Keratinocyte (primary cell): ENCODE measurements around the gene LY6G6C. TPM values are rescaled to one million over a fixed set of nuclear protein-coding genes. Genes with fewer than 3 reads are reported as not detected.

Source experiments
- DNase-seq: peaks from one replicate; pipeline ENCODE4 v3.0.0-alpha.2; 2011; ENCODE audit warnings: low read depth, missing footprints, low spot score
- FAIRE-seq: peaks from 2 replicates; lab custom pipeline; 2011; peaks lifted over from hg19 to GRCh38; lab: Jason Lieb, UNC
- H2AFZ ChIP-seq: 2 replicates; pipeline ENCODE4 v1.6.0; 2012; ENCODE audit warnings: low read length, control low read depth, inconsistent platforms; ENCODE audit not compliant: control insufficient read depth
- H3K27ac ChIP-seq: 2 replicates; pipeline ENCODE4 v1.5.1; 2011; ENCODE audit warnings: low read length; ENCODE audit not compliant: control insufficient read depth, insufficient read depth
- H3K27me3 ChIP-seq: 3 replicates; pipeline ENCODE4 v1.6.0; 2011; ENCODE audit warnings: low read length; ENCODE audit not compliant: control insufficient read depth, insufficient read depth; ENCODE audit errors: extremely low read depth
- H3K36me3 ChIP-seq, 2 experiments: 2 replicates in 1 of 2; 3 replicates in 1 of 2; pipeline ENCODE4 v1.5.1; 2011; ENCODE audit warnings: low read length in 2 of 2, mild to moderate bottlenecking in 1 of 2; ENCODE audit not compliant: control insufficient read depth in 2 of 2, insufficient read depth in 2 of 2; ENCODE audit errors: extremely low read depth in 1 of 2
- H3K4me1 ChIP-seq: 3 replicates; pipeline ENCODE4 v1.5.1; 2011; ENCODE audit warnings: low read length; ENCODE audit not compliant: control insufficient read depth, insufficient read depth; ENCODE audit errors: extremely low read depth
- H3K4me2 ChIP-seq: 3 replicates; pipeline ENCODE4 v1.6.0; 2011; ENCODE audit warnings: low read depth, low read length; ENCODE audit not compliant: control insufficient read depth, insufficient read depth; ENCODE audit errors: extremely low read depth
- H3K4me3 ChIP-seq, 3 experiments: fragments of 200-600 bp in 1 of 3; sonication (generic) in 1 of 3; 2 replicates in 2 of 3; 3 replicates in 1 of 3; pipeline ENCODE4 v1.5.1; 2011 to 2016; ENCODE audit warnings: low read length in 3 of 3, mild to moderate bottlenecking in 3 of 3, control low read depth in 2 of 3, inconsistent platforms in 1 of 3, low read depth in 1 of 3, mixed read lengths in 1 of 3, mixed run types in 1 of 3, moderate library complexity in 1 of 3; ENCODE audit not compliant: control insufficient read depth in 2 of 3, insufficient read depth in 2 of 3; ENCODE audit errors: extremely low read depth in 1 of 3
- H3K79me2 ChIP-seq: 2 replicates; pipeline ENCODE4 v1.6.0; 2012; ENCODE audit warnings: low read length; ENCODE audit not compliant: control insufficient read depth, insufficient read depth
- H3K9ac ChIP-seq: 3 replicates; pipeline ENCODE4 v1.6.0; 2011; ENCODE audit warnings: low read length; ENCODE audit not compliant: control insufficient read depth, insufficient read depth; ENCODE audit errors: extremely low read depth
- H3K9me1 ChIP-seq: 3 replicates; pipeline ENCODE4 v1.6.0; 2011; ENCODE audit warnings: low read length; ENCODE audit not compliant: control insufficient read depth, insufficient read depth; ENCODE audit errors: extremely low read depth
- H3K9me3 ChIP-seq: 2 replicates; pipeline ENCODE4 v1.5.1; 2012; ENCODE audit warnings: low read depth, low read length; ENCODE audit not compliant: control insufficient read depth
- H4K20me1 ChIP-seq: 3 replicates; pipeline ENCODE4 v1.6.0; 2011; ENCODE audit warnings: low read length; ENCODE audit not compliant: control insufficient read depth, insufficient read depth; ENCODE audit errors: extremely low read depth
- CTCF ChIP-seq, 3 experiments: IDR thresholded peaks in 1 of 3; conservative IDR thresholded peaks in 1 of 3; optimal IDR thresholded peaks in 1 of 3; 2 replicates in 2 of 3; 3 replicates in 1 of 3; pipeline versions ENCODE3 to v1.5.1; 2011; ENCODE audit warnings: low read length in 3 of 3, mild to moderate bottlenecking in 3 of 3, moderate library complexity in 2 of 3, control low read depth in 1 of 3, inconsistent platforms in 1 of 3; ENCODE audit not compliant: insufficient read depth in 2 of 3; ENCODE audit errors: extremely low read depth in 1 of 3
- EZH2 ChIP-seq: IDR thresholded peaks from one replicate; pipeline ENCODE4 v1.6.1; 2012; ENCODE audit warnings: inconsistent platforms, mild to moderate bottlenecking, low read length, moderate library complexity
- dilution Hi-C: fragments of 300-500 bp; cut with MboI; formaldehyde crosslinking; loops from one replicate; pipeline ENCODE4 v1.7.0; 2020; ENCODE audit warnings: low sequenced_read_pairs; ENCODE audit not compliant: extremely low pct_ligation_motif_present
- polyA plus RNA-seq, 5 experiments: library from polyadenylated mRNA; depleted of rRNA in 3 of 5; stranded (reverse) in 3 of 5; stranded (forward) in 1 of 5; unstranded in 1 of 5; fragments of >200 nt; gene quantifications; 1 replicate in 1 of 5; 2 replicates in 3 of 5; 3 replicates in 1 of 5; pipeline versions ENCODE4 v1.2.1 to v1.2.3, GENCODE V29; 2011 to 2012; ENCODE audit warnings: missing spikeins in 2 of 5, low read depth in 1 of 5, low replicate concordance in 1 of 5
- small RNA-seq, 3 experiments: library from RNA; depleted of rRNA; stranded (forward); fragments of <200 nt; gene quantifications; one replicate each; pipeline ENCODE3, GENCODE V24; 2012; ENCODE audit warnings: low read depth in 3 of 3, low replicate concordance in 1 of 3; ENCODE audit not compliant: insufficient read length in 3 of 3

The LY6G6C gene
- polyA plus RNA-seq, 1 donor (not counting 4 experiments of a cell fraction or from before 2014, with no cell fraction given), result 2.4 TPM

DNA sequence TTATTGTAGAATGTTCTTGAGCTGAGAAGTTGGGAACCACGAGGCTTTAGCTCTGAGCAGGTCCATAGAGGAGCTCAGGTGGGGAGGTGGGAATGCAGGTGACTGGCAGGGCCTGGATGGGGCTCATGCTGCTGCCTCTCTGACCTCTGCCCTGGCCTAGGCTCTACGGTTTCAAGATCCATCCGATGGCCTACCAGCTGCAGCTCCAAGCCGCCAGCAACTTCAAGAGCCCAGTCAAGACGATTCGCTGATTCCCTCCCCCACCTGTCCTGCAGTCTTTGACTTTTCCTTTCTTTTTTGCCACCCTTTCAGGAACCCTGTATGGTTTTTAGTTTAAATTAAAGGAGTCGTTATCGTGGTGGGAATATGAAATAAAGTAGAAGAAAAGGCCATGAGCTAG lies 51.9 kb downstream of the LY6G6C start, which contains the start of gene LY6G5B:
Gene LY6G5B (plus strand): TSS at position 301 of the 400 bp plus-strand sequence. CDS start 975 bp downstream, outside the sequence.
- no peak within 1 kb of the TSS for H3K4me3 ChIP-seq
- no peak within 1 kb of the TSS for H3K9ac ChIP-seq
- H3K9me1 ChIP-seq, result no peaks in the 10 kb centered on the region
- H3K9me3 ChIP-seq, result no peaks in the 10 kb centered on the region
- H3K4me2 ChIP-seq, result no peak within 1 kb of the TSS
- no peaks in the 10 kb centered on the region for H4K20me1 ChIP-seq
- no peaks in the 10 kb centered on the region for H3K27me3 ChIP-seq
- no peak within 1 kb of the TSS for H2AFZ ChIP-seq
- peaks cover 40% of the 10 kb centered on the region for H3K79me2 ChIP-seq
- TF ChIP-seq CTCF (optimal IDR thresholded peaks at IDR 0.05 in 1 of 3, IDR thresholded peaks at IDR 0.05 in 1 of 3, conservative IDR thresholded peaks at IDR 0.05 in 1 of 3; ENCODE audit: extremely low read depth in 1 of 3, insufficient read depth in 2 of 3, low read length in 3 of 3) (no peak), EZH2 (no peak)
- dilution Hi-C loops, result no loop called here
- H3K27ac ChIP-seq, result no peak within 1 kb of the TSS
- FAIRE-seq (no peak), DNase-seq (no peak)
- peaks cover 41 to 48% of the 10 kb centered on the region in 2 experiments for H3K36me3 ChIP-seq
- H3K4me1 ChIP-seq, result peaks cover 5% of the 10 kb centered on the region

Small RNA genes within 50 kb of the gene (small RNA-seq; reads per million reads assigned to genes)
- gene LY6G6D (0 reads per million in 3 experiments), gene MIR4646 (0 reads per million in 3 experiments), gene MSH5-SAPCD1 (0 reads per million in 3 experiments), gene RNU6-850P (0 reads per million in 3 experiments), gene SAPCD1 (0 reads per million in 3 experiments)

Other genes with a start within 250 kb of the LY6G6C start
- gene MICB, start 223.6 kb downstream of the LY6G6C start, polyA plus RNA-seq, result 6.0 to 18.1 TPM (median 8.6 TPM) in 3 replicates
- gene MCCD1, start 192.8 kb downstream of the LY6G6C start, polyA plus RNA-seq, result not detected in 3 replicates
- gene DDX39B, start 179.7 kb downstream of the LY6G6C start, polyA plus RNA-seq, result 270 to 540 TPM (median 314 TPM) in 3 replicates
- gene ATP6V1G2, start 175.1 kb downstream of the LY6G6C start, polyA plus RNA-seq, result 0.46 to 1.3 TPM (median 0.94 TPM) in 3 replicates
- 4.8 to 8.9 TPM (median 7.2 TPM) in 3 replicates for gene NFKBIL1, start 174.1 kb downstream of the LY6G6C start, polyA plus RNA-seq
- gene LTA, start 149.5 kb downstream of the LY6G6C start, polyA plus RNA-seq, result 0.04 TPM in 1 of 3 replicates, not detected in the others
- gene TNF, start 146.2 kb downstream of the LY6G6C start, polyA plus RNA-seq, result 0.54 to 2.3 TPM (median 0.88 TPM) in 3 replicates
- 0.09 TPM in 1 of 3 replicates, not detected in the others for gene LTB, start 139.3 kb downstream of the LY6G6C start, polyA plus RNA-seq
- gene LST1, start 135.5 kb downstream of the LY6G6C start, polyA plus RNA-seq, result 0.18 TPM in 1 of 3 replicates, not detected in the others
- not detected in 3 replicates for gene NCR3, start 128.7 kb downstream of the LY6G6C start, polyA plus RNA-seq
- not detected in 3 replicates for gene AIF1, start 106.5 kb downstream of the LY6G6C start, polyA plus RNA-seq
- 20.5 to 58.0 TPM (median 22.7 TPM) in 3 replicates for gene PRRC2A, start 101.0 kb downstream of the LY6G6C start, polyA plus RNA-seq
- 49.9 to 120 TPM (median 60.6 TPM) in 3 replicates for gene BAG6, start 69.1 kb downstream of the LY6G6C start, polyA plus RNA-seq
- gene APOM, start 65.9 kb downstream of the LY6G6C start, polyA plus RNA-seq, result 1.4 to 2.6 TPM (median 2.3 TPM) in 3 replicates
- gene C6orf47, start 61.0 kb downstream of the LY6G6C start, polyA plus RNA-seq, result 7.9 to 10.0 TPM (median 8.3 TPM) in 3 replicates
- gene GPANK1, start 56.7 kb downstream of the LY6G6C start, polyA plus RNA-seq, result 7.9 to 11.4 TPM (median 10.0 TPM) in 3 replicates
- gene CSNK2B, start 55.7 kb downstream of the LY6G6C start, polyA plus RNA-seq, result 41.9 to 108 TPM (median 43.7 TPM) in 3 replicates
- 3.6 to 5.2 TPM (median 4.1 TPM) in 3 replicates for gene LY6G5B, start 51.8 kb downstream of the LY6G6C start, polyA plus RNA-seq
- gene LY6G5C, start 40.7 kb downstream of the LY6G6C start, polyA plus RNA-seq, result 0.58 to 0.95 TPM (median 0.61 TPM) in 3 replicates
- gene ABHD16A, start 18.4 kb downstream of the LY6G6C start, polyA plus RNA-seq, result 20.9 to 28.2 TPM (median 21.8 TPM) in 3 replicates
- gene LY6G6F, start 14.9 kb downstream of the LY6G6C start, polyA plus RNA-seq, result not detected in 3 replicates
- gene LY6G6D, start 6.4 kb downstream of the LY6G6C start, polyA plus RNA-seq, result 0.22 to 0.33 TPM in 2 of 3 replicates, not detected in the other
- gene MPIG6B, start 1.6 kb upstream of the LY6G6C start, polyA plus RNA-seq, result 0.06 to 0.21 TPM (median 0.10 TPM) in 3 replicates
- 3.0 to 6.7 TPM (median 3.1 TPM) in 3 replicates for gene DDAH2, start 7.6 kb upstream of the LY6G6C start, polyA plus RNA-seq
- gene CLIC1, start 14.8 kb upstream of the LY6G6C start, polyA plus RNA-seq, result 759 to 873 TPM (median 832 TPM) in 3 replicates
- gene MSH5, start 18.3 kb upstream of the LY6G6C start, polyA plus RNA-seq, result 9.4 to 14.8 TPM (median 11.4 TPM) in 3 replicates
- gene SAPCD1, start 40.9 kb upstream of the LY6G6C start, polyA plus RNA-seq, result 1.1 to 2.1 TPM (median 1.7 TPM) in 3 replicates
- 0.32 to 0.47 TPM (median 0.33 TPM) in 3 replicates for gene VWA7, start 55.6 kb upstream of the LY6G6C start, polyA plus RNA-seq
- 17.2 to 57.2 TPM (median 26.3 TPM) in 3 replicates for gene VARS1, start 74.0 kb upstream of the LY6G6C start, polyA plus RNA-seq
- gene LSM2, start 85.2 kb upstream of the LY6G6C start, polyA plus RNA-seq, result 34.4 to 84.1 TPM (median 46.5 TPM) in 3 replicates
- gene HSPA1L, start 93.5 kb upstream of the LY6G6C start, polyA plus RNA-seq, result 0.31 to 0.60 TPM (median 0.54 TPM) in 3 replicates
- 95.5 to 142 TPM (median 110 TPM) in 3 replicates for gene HSPA1A, start 93.8 kb upstream of the LY6G6C start, polyA plus RNA-seq
- 33.5 to 65.8 TPM (median 48.1 TPM) in 3 replicates for gene HSPA1B, start 106.0 kb upstream of the LY6G6C start, polyA plus RNA-seq
- gene NEU1, start 141.1 kb upstream of the LY6G6C start, polyA plus RNA-seq, result 27.9 to 44.4 TPM (median 38.6 TPM) in 3 replicates
- 0.06 to 0.25 TPM (median 0.18 TPM) in 3 replicates for gene SLC44A4, start 157.3 kb upstream of the LY6G6C start, polyA plus RNA-seq
- 17.6 to 26.5 TPM (median 17.7 TPM) in 3 replicates for gene EHMT2, start 176.0 kb upstream of the LY6G6C start, polyA plus RNA-seq
- 0.55 to 0.64 TPM (median 0.63 TPM) in 3 replicates for gene ZBTB12, start 180.3 kb upstream of the LY6G6C start, polyA plus RNA-seq
- 0.04 TPM in 1 of 3 replicates, not detected in the others for gene C2, start 206.0 kb upstream of the LY6G6C start, polyA plus RNA-seq
- 0.84 to 2.9 TPM (median 2.5 TPM) in 3 replicates for gene CFB, start 224.3 kb upstream of the LY6G6C start, polyA plus RNA-seq
- 45.1 to 57.9 TPM (median 51.9 TPM) in 3 replicates for gene NELFE, start 237.2 kb upstream of the LY6G6C start, polyA plus RNA-seq
- 24.5 to 37.7 TPM (median 37.5 TPM) in 3 replicates for gene SKIC2, start 237.4 kb upstream of the LY6G6C start, polyA plus RNA-seq